HFF-Myc (cell line): ENCODE measurements around the gene RNF183.
A peak's percentile ranks its signal among the peaks of the same experiment; 100 is the strongest.

Experiments used
- DNase-seq: peaks from one replicate; pipeline ENCODE4 v3.0.0-alpha.2; 2011; ENCODE audit warnings: low read depth; ENCODE audit errors: extremely low read depth
- H3K4me3 ChIP-seq: replicated peaks from 2 replicates; pipeline ENCODE4 v1.5.1; 2011; ENCODE audit warnings: low read depth, mild to moderate bottlenecking, control low read depth, low read length
- TF ChIP-seq, protein P1 (sequence below): IDR thresholded peaks from 2 replicates; pipeline ENCODE4 v1.5.1; 2012; ENCODE audit warnings: mild to moderate bottlenecking, low read depth, low read length, control low read depth; ENCODE audit errors: missing control alignments

The RNF183 gene

DNA sequence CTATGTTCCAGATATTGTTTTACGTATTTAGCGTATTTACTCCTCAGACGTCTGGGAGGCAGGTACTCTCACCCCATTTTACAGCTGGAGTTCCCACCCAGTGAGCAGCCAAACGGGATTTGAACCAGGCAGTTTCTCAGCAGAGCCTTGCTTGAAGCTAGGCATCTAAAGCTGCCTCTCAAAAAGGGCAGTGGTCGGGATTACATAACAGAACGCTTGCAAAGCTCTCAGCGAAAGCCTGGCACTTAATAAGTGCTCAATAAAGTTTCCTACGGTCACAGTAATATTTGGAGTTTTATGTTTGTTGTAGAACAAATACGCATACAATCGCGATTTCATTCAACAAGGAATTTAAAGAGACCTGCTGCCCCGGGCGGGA lies 45.9 kb upstream of the RNF183 start:
- TF ChIP-seq, protein P1, sequence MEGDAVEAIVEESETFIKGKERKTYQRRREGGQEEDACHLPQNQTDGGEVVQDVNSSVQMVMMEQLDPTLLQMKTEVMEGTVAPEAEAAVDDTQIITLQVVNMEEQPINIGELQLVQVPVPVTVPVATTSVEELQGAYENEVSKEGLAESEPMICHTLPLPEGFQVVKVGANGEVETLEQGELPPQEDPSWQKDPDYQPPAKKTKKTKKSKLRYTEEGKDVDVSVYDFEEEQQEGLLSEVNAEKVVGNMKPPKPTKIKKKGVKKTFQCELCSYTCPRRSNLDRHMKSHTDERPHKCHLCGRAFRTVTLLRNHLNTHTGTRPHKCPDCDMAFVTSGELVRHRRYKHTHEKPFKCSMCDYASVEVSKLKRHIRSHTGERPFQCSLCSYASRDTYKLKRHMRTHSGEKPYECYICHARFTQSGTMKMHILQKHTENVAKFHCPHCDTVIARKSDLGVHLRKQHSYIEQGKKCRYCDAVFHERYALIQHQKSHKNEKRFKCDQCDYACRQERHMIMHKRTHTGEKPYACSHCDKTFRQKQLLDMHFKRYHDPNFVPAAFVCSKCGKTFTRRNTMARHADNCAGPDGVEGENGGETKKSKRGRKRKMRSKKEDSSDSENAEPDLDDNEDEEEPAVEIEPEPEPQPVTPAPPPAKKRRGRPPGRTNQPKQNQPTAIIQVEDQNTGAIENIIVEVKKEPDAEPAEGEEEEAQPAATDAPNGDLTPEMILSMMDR, result no peak
- no peak for DNase-seq
- H3K4me3 ChIP-seq, result no peak overlapping the region

DNA sequence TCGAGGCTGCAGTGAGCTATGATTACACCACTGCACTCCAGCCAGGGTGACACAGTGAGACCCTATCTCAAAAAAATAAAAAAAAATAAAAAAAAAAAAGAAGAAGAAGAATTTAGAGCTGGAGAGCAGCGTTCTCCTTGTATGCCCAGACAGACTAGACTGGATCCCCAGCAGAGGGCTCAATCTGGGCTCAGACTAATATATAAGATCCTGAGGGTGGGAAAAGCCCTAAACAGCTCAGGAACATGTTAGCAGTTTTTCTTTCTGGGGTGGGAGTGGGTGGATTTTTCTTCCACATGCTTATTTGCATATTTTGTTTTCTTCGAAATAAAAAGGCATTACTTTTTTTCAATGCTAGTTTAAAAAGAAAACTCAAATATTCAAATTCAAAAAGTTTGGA lies 45.3 kb upstream of the RNF183 start:
- TF ChIP-seq, protein P1, result no peak
- no peak overlapping the region for H3K4me3 ChIP-seq
- no peak for DNase-seq

DNA sequence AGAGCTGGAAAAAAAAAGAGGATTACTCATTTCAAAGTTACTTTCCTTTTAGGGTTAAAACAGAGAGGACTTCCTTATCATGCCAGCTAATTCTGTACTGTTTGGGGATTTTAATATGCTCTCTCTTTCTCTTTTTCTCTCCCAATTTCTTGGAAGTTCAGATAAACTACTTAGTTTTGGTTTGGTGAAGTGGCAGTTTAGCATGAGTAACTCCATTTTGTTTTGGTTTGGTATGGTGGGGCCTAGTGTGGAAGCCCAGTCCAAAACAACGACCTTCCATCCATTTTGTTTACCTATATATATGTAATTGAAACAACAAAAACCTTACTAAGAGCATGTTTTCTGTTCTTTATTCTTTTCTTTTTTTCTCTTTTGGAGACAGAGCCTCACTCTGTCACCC lies 42.5 kb upstream of the RNF183 start:
- TF ChIP-seq, protein P1, result no peak
- H3K4me3 ChIP-seq, result no peak overlapping the region
- DNase-seq, result no peak

DNA sequence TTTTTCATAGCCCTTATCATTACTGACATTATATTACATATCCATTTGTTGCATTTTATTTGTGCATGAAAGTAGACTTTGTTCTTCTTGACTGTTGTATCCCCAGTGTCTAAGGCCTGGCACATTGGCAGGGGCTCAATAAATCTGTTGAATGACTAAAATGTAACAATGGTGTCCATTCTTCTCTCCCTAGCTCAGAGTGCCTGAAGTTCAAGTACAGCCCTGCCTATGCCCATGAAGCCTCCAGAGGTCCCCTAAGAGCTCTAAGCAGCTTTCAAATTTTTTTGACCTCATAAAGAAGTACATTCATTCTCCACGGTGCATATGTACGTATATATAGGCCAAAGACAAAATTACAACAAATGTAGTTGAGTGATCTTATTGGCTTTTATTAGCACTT lies 42.0 kb upstream of the RNF183 start:
- H3K4me3 ChIP-seq, result no peak overlapping the region
- TF ChIP-seq, protein P1, result no peak
- DNase-seq, result no peak

DNA sequence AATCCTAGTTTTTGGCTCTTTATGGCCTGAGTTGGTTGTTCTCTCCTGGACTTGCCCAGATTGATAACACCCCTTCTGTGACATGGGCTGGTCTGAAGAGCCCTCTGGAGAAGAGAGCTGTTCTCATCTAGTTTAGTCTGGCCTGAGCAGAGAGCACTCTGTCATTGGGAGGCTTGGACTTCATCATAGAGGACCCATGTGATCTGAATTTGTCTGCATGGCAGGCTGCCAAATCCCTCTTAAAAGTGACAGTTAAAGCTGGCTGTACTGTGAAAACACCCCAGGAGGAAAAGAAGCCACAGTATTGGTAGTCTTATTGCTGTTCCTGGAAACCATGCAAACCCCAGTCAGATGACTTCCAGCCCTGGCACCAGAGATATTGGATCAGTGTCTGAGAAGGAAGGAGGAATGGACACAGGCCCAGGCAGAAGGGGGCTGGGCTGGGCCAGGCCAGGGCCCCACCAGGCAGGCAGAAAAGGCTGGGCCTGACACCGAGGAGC lies 40.6 kb upstream of the RNF183 start:
- TF ChIP-seq, protein P1, result no peak
- no peak overlapping the region for H3K4me3 ChIP-seq
- peak; percentile 32 for DNase-seq

DNA sequence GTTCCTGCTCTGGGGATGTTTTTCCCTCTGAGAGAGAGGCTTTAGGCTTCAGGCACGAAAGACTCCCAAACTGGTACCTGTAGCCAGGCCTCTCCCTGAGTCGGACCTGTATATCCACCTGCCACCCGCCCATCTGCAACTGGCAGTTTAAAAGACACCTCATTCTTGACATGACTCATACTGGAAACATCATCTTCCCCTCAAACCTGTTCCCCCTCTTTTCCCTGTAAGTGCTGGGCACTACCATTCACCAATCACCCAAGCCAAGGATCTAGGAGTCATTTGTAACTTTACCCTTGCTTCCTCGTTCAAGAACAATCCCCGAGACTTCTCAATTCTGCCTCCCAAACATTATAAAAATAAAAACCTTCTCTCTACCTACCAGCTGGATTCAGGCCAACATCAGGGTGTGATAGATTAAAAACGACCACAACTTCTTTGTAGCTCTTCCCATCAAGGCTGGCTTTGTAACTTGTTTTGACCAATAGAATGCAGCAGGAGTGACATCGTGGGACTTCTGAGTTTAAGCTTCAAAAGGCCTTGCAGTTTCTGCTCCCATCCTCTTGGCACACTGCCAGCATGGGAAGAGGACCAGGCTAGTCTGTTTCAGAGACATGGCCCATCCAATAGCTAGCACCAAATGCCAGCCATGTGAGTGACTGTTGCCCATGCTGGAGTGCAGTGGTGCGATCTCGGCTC lies 38.7 kb upstream of the RNF183 start:
- TF ChIP-seq, protein P1, result no peak
- no peak overlapping the region for H3K4me3 ChIP-seq
- no peak for DNase-seq
